ENCODE results near the gene TSPAN4. TPM values are rescaled to one million over a fixed set of nuclear protein-coding genes. Genes with fewer than 3 reads are reported as not detected.
A peak's percentile ranks its signal among the peaks of the same experiment; 100 is the strongest.

The TSPAN4 gene
- total and polyA plus RNA-seq, 2 of the 13 experiments (the other 11 are each of a cell fraction or from before 2014, with no cell fraction given), result 31.7 to 68.3 TPM

DNA sequence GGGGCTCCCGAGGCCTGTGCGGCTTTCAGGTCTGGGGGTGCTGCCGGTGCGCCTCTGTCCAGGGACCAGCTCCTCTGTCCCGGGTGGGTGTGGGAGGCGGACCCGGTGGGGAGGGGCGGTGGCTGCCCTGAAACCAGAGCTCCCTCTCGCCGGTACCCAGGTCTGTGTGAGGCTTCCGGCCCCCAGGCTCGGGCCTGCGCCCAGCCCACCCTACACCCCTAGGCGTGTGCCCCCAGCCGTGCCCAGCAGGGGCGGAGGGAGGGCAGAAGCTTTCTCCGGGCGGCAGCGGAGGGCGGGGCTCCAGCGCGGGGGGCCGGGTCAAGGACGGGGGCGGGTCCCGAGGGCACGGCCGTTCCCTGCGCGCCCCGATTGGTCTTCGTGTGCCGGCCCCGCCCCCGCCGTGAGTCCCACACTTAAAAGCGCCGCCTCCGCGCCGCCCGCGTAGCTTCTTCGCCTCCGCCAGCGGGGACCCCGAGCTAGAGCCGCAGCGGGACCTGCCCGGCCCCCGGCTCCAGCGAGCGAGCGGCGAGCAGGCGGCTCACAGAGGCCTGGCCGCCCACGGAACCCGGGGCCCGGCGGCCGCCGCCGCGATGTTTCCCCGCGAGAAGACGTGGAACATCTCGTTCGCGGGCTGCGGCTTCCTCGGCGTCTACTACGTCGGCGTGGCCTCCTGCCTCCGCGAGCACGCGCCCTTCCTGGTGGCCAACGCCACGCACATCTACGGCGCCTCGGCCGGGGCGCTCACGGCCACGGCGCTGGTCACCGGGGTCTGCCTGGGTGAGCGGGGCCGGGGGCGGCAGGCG is 23.3 kb upstream of the TSPAN4 start (continued):
- TF ChIP-seq, protein P1, sequence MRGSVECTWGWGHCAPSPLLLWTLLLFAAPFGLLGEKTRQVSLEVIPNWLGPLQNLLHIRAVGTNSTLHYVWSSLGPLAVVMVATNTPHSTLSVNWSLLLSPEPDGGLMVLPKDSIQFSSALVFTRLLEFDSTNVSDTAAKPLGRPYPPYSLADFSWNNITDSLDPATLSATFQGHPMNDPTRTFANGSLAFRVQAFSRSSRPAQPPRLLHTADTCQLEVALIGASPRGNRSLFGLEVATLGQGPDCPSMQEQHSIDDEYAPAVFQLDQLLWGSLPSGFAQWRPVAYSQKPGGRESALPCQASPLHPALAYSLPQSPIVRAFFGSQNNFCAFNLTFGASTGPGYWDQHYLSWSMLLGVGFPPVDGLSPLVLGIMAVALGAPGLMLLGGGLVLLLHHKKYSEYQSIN (CRISPR knock-in tag; IDR thresholded peaks at IDR 0.05; ENCODE audit: borderline replicate concordance), result no peak
- TF ChIP-seq CENPT (CRISPR knock-in tag; IDR thresholded peaks at IDR 0.05; ENCODE audit: low read depth) (no peak), ZNF891 (CRISPR knock-in tag; IDR thresholded peaks at IDR 0.05) (no peak), ZBTB1 (CRISPR knock-in tag; IDR thresholded peaks at IDR 0.05; ENCODE audit: borderline replicate concordance) (no peak), TBL1XR1 (IDR thresholded peaks at IDR 0.05; ENCODE audit: borderline replicate concordance, low read length, partially characterized antibody) (no peak), ZNF20 (CRISPR knock-in tag; IDR thresholded peaks at IDR 0.05) (no peak), KDM2A (CRISPR knock-in tag; IDR thresholded peaks at IDR 0.05; ENCODE audit: borderline replicate concordance, low read depth) (peak; percentile 76), SAP130 (CRISPR knock-in tag; IDR thresholded peaks at IDR 0.05; ENCODE audit: low read depth) (peak; percentile 68), ZEB1 (IDR thresholded peaks at IDR 0.05; ENCODE audit: insufficient replicate concordance, low read depth) (no peak), SALL1 (CRISPR knock-in tag; IDR thresholded peaks at IDR 0.05) (peak; percentile 38; the same call in 1 of the 2 replicates), ZNF563 (CRISPR knock-in tag; IDR thresholded peaks at IDR 0.05) (peak; percentile 80)
- TF ChIP-seq, protein P2, sequence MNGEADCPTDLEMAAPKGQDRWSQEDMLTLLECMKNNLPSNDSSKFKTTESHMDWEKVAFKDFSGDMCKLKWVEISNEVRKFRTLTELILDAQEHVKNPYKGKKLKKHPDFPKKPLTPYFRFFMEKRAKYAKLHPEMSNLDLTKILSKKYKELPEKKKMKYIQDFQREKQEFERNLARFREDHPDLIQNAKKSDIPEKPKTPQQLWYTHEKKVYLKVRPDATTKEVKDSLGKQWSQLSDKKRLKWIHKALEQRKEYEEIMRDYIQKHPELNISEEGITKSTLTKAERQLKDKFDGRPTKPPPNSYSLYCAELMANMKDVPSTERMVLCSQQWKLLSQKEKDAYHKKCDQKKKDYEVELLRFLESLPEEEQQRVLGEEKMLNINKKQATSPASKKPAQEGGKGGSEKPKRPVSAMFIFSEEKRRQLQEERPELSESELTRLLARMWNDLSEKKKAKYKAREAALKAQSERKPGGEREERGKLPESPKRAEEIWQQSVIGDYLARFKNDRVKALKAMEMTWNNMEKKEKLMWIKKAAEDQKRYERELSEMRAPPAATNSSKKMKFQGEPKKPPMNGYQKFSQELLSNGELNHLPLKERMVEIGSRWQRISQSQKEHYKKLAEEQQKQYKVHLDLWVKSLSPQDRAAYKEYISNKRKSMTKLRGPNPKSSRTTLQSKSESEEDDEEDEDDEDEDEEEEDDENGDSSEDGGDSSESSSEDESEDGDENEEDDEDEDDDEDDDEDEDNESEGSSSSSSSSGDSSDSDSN (CRISPR knock-in tag; IDR thresholded peaks at IDR 0.05), result no peak
- TF ChIP-seq, protein P3, sequence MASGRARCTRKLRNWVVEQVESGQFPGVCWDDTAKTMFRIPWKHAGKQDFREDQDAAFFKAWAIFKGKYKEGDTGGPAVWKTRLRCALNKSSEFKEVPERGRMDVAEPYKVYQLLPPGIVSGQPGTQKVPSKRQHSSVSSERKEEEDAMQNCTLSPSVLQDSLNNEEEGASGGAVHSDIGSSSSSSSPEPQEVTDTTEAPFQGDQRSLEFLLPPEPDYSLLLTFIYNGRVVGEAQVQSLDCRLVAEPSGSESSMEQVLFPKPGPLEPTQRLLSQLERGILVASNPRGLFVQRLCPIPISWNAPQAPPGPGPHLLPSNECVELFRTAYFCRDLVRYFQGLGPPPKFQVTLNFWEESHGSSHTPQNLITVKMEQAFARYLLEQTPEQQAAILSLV (CRISPR knock-in tag; IDR thresholded peaks at IDR 0.05; ENCODE audit: borderline replicate concordance), result no peak; the same call in 1 of the 2 replicates
- TF ChIP-seq, protein P4, sequence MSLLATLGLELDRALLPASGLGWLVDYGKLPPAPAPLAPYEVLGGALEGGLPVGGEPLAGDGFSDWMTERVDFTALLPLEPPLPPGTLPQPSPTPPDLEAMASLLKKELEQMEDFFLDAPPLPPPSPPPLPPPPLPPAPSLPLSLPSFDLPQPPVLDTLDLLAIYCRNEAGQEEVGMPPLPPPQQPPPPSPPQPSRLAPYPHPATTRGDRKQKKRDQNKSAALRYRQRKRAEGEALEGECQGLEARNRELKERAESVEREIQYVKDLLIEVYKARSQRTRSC (CRISPR knock-in tag; IDR thresholded peaks at IDR 0.05; ENCODE audit: low read depth), result no peak
- TF ChIP-seq, protein P5, sequence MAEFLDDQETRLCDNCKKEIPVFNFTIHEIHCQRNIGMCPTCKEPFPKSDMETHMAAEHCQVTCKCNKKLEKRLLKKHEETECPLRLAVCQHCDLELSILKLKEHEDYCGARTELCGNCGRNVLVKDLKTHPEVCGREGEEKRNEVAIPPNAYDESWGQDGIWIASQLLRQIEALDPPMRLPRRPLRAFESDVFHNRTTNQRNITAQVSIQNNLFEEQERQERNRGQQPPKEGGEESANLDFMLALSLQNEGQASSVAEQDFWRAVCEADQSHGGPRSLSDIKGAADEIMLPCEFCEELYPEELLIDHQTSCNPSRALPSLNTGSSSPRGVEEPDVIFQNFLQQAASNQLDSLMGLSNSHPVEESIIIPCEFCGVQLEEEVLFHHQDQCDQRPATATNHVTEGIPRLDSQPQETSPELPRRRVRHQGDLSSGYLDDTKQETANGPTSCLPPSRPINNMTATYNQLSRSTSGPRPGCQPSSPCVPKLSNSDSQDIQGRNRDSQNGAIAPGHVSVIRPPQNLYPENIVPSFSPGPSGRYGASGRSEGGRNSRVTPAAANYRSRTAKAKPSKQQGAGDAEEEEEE (CRISPR knock-in tag; IDR thresholded peaks at IDR 0.05; ENCODE audit: borderline replicate concordance), result no peak
- TF ChIP-seq, protein P6, sequence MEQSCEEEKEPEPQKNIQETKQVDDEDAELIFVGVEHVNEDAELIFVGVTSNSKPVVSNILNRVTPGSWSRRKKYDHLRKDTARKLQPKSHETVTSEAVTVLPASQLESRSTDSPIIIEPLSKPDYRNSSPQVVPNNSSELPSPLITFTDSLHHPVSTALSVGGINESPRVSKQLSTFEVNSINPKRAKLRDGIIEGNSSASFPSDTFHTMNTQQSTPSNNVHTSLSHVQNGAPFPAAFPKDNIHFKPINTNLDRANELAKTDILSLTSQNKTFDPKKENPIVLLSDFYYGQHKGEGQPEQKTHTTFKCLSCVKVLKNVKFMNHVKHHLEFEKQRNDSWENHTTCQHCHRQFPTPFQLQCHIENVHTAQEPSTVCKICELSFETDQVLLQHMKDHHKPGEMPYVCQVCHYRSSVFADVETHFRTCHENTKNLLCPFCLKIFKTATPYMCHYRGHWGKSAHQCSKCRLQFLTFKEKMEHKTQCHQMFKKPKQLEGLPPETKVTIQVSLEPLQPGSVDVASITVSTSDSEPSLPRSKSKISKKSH (CRISPR knock-in tag; IDR thresholded peaks at IDR 0.05; ENCODE audit: borderline replicate concordance), result no peak
- TF ChIP-seq, protein P7, sequence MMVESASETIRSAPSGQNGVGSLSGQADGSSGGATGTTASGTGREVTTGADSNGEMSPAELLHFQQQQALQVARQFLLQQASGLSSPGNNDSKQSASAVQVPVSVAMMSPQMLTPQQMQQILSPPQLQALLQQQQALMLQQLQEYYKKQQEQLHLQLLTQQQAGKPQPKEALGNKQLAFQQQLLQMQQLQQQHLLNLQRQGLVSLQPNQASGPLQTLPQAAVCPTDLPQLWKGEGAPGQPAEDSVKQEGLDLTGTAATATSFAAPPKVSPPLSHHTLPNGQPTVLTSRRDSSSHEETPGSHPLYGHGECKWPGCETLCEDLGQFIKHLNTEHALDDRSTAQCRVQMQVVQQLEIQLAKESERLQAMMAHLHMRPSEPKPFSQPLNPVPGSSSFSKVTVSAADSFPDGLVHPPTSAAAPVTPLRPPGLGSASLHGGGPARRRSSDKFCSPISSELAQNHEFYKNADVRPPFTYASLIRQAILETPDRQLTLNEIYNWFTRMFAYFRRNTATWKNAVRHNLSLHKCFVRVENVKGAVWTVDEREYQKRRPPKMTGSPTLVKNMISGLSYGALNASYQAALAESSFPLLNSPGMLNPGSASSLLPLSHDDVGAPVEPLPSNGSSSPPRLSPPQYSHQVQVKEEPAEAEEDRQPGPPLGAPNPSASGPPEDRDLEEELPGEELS (CRISPR knock-in tag; IDR thresholded peaks at IDR 0.05), result no peak
